GM10847 (cell line): ENCODE measurements around the gene BMP8B.
"Not testable (repeated sequence)": the region's sequence is repeated elsewhere in the genome, so short reads cannot be mapped to it uniquely, and the experiment has no call there.

ENCODE experiments used
- POLR2A ChIP-seq: IDR thresholded peaks from 2 replicates; pipeline ENCODE4 v1.6.1; 2011; ENCODE audit not compliant: insufficient read length; ENCODE audit errors: extremely low read depth

The BMP8B gene

DNA sequence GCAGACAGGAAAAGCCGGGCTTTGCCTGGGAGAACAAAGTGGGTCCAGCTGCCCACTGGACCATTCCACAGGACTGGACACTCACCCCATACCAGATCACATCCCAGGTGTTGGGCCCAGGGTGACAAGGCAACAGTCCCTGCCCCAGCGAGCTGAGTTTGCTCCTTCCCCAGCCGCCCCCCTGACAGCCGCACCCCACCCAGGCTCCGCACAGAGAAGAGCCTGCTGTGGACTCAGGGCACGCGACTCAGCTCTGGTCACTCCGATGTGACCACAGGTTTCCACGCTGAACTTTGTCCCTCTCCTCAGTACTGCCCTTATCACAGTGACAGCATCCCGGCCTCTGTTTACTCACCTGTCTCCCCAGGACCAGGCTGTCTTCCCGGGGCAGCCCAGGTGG lies 1.2 kb downstream of the BMP8B start:
- no peak for TF ChIP-seq POLR2A

DNA sequence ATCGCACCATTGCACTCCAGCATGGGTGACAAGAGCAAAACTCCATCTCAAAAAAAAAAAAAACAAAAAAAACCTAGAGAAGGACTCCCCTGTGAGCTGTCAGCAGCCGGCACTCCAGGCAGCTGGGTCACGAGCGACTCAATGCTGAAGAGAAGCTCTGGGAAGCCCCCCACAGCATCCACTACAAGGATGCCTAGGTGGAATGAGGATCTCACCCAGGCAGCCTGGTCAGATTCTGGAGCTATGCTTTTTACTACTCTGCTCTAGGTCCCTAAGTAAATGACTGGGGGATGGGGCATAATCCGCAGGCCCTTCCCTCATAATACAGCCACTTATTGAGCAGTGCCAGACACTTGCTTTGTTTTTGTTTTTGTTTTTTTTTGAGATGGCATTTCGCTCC lies 6.6 kb downstream of the BMP8B start:
- no peak for TF ChIP-seq POLR2A

DNA sequence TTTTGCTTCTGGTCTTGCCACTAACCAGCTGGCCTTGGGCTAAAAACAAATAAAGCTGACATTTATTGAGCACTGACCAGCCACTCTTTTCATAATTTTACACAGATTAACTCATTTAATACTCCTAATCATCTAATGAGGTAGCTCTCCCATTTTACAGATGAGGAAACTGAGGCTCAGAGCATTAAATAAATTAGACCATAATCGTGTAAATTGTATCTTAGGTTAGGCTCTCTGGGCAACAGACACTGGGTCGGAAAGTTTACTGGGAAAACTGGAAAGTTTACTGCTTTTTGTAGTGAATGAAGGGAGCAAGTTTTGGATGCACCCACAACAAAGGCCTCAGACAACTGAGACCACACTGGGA lies 7.3 kb downstream of the BMP8B start:
- TF ChIP-seq POLR2A, result no peak

DNA sequence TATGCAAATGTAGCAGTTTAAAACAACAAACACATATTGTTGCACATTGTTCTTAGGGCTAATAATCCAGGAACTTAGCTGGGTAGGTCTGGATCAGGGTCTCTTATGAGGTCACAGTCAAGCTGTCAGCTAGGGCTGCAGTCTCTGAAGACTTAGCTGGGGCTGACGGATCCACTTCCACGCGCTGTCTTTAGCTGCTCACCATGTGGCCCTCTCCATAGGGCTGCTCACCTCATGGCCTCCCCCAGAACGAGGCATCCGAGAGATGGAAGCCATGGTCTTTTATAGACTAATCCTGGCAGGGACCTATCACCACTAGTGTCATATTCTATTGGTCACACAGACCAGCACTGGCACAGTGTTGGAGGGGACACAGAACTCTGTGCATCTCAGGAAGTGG lies 8.8 kb downstream of the BMP8B start:
- no peak for TF ChIP-seq POLR2A

DNA sequence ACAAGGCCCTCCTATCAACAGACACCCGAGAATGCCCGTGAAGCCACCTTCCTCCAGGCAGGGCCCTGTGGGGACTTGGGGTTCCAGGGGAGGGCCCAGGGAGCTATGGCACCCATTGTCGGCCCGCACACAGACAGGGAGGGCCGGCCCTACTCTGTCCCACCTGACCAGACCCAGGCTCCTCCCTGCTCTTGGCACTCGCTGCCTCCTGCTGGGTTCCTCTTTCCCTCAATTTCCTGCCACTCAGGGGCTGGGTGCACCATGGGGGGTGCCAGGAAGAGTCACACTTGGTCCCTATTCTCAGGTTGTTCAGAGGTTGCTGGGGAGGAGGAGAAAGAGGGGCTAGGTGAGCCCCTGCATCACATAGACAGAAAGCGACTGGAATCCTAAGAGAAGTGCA lies 9.5 kb downstream of the BMP8B start:
- no peak for TF ChIP-seq POLR2A

DNA sequence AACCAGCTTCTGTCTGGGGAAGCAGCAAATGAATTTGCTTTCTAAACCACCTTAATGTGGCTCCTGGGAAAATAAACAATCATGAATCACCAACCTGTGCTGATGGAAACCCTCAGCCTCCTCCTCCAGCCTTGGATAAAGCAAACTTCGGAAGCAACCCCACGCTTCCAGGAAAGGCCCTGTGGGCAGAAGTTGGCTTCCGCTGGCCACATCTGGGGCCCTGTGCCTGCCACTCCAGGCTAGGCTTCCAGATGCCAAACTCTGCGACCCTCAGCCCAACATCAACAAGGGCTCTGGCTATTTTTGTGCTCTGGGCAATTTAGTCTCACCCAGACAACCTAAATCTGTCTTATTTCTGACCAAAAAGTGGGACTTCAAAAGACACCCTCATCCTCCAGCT lies 11.4 kb downstream of the BMP8B start:
- no peak for TF ChIP-seq POLR2A

DNA sequence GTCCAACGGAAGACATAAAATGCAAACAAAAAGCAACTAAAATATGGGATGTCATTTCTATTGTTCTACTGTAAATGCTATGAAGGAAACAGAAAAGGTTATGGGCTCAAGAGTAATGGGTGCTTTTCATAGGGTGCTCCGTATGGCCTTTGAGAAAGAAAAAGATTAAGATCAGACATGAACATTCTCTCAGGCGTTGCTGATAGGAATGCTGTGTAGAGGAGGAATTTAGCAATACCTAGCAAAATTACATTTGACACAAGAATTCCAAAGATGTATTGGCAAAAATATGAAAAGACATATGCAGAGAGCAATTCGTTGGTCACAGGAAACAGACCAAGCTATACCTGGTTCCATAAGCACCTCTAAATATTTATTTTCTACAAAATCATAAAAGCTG lies 11.8 kb downstream of the BMP8B start:
- no peak for TF ChIP-seq POLR2A

DNA sequence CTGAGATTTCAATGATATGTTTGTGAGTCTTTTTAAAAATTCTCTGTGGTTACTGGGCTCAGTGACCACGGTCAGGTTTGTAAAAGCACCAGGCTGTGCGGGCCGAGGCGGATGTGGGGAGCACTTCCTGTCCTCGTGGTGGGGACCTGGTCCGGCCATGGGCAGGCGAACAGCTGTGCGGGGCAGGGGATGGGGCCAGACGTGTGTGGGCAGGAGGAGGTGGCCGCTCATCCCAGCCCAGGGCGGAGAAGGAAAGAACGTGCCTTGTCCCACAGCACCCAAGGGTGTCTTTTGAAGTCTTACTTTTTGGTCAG lies 12.3 kb downstream of the BMP8B start:
- no peak for TF ChIP-seq POLR2A

DNA sequence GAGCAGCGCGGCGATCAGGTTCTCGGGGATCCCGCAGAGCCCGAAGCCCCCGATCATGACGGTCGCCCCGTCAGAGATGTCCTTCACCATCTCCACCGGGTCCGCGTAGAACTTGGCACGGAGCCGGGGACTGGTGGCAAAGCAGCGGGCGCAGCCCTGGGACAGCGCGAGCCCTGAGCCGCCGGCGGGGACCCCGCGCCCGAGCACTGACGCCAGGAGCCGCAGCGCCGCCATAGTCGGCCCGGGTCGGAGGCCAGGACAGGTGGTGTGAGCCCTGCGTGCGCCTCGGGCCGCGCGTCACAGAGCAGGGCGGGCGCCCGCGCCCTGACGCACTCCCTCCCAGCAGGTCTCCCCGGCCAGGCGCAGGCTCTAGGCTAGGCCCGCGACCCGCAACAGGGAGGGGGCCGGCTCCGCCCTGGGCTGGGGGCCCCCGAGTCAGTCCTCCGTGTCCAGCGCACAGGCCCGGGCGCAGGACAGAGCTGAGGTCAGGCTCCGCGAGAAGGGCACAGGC lies 17.6 kb downstream of the BMP8B start, which contains the start of gene OXCT2:
TSS of gene OXCT2 (minus strand) at position 327 of the 511 bp plus-strand sequence. CDS start at position 234, 93 bp downstream.
- TF ChIP-seq POLR2A, result not testable (repeated sequence)

DNA sequence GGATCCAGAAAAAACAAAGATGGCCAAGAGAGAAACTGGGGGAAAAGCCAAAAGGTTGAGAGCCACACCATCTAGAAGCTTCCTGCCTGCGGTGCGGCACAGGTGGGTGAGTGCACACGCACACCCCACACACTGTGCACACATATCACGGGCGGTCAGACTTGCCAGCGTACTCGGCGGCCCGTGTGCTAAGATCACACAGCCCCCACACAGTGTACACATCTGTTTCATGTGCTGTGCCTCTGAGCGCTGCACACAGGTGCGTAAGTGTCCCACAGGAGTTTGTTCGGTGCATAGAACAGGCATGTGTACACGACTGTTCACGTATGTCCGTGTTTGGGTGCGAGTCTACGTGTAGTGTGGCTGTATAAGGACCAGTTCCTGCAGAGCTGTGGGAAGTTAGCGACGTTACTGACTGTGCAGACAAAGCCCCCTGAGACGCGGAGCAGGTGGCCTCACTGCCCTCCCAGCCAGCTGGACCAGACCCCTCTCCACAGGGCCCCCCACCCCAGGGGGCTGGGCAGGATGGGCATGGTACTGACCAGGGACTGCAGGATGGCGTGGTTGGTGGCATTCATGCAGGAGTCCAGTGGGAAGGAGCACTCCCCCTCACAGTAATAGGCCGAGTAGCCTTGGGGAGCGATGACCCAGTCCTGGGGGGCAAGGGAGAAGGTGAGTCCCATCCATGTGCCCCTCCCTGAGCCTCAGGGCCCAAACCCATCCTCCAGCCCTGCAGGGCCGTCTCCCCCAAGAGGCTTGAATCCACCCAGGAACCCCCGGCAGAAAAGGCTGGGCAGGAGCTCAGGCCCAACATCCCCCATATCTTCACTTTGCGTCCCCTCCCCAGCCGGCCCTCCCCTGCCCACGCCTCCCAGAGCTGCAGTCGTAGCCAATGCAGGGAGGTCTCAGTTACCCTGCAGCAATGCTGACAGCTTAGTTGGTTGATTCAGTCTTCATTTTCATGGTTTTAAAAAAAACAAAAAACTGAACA lies 25.8 kb downstream of the BMP8B start:
- no peak for TF ChIP-seq POLR2A

DNA sequence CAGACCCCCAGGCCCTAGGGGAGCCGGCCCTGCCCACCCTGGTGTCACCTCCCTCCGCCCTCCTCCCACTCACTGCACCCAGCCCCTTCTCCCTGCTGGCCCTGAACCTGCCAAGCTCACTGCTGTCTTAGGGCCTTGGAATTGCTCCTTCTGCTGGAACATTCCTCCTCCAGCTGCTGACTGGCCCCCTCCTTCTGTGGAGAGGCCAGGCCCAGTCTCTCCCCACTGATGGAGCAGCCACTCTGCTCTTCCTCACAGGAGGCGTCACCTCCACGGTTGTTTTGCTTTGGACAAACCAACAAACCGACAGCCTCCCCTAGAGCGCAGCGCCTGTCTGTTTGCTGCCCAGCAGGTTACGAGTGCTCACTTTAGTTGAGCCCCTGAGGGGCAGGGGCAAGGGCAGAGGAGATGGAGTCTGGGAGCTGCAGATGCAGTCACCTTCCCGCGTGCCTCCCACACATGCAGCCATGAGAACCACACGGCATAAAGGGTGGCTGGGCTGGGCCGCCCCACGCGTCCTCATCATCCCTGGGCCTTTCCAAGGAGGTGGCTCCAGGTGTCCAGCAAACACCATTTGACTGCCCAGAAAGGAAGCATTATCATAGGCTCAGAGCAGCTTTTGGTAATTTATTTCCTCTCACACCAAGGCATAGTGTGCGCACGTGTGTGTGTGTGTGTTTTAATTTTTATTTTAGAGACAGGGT lies 27.0 kb downstream of the BMP8B start:
- TF ChIP-seq POLR2A, result no peak

DNA sequence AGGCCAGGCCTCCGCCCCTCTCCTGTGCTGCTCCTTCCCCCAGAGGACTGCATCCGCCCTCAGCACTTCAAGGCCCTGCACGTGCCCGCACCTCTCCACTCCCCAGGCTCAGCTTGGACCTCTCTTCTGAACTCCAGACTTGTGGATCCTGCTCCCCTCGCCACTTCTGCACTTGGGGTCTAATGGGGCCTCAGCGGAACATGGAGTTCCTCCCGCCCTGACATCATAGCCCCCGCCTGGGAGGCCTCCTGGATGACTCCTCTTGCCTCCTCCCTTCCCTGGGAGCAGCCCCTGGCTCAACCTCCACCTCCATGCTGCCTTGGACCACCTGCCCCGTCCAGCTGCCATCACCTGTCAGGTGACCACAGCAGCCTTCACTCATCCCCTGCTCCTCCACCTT lies 27.6 kb downstream of the BMP8B start:
- no peak for TF ChIP-seq POLR2A

DNA sequence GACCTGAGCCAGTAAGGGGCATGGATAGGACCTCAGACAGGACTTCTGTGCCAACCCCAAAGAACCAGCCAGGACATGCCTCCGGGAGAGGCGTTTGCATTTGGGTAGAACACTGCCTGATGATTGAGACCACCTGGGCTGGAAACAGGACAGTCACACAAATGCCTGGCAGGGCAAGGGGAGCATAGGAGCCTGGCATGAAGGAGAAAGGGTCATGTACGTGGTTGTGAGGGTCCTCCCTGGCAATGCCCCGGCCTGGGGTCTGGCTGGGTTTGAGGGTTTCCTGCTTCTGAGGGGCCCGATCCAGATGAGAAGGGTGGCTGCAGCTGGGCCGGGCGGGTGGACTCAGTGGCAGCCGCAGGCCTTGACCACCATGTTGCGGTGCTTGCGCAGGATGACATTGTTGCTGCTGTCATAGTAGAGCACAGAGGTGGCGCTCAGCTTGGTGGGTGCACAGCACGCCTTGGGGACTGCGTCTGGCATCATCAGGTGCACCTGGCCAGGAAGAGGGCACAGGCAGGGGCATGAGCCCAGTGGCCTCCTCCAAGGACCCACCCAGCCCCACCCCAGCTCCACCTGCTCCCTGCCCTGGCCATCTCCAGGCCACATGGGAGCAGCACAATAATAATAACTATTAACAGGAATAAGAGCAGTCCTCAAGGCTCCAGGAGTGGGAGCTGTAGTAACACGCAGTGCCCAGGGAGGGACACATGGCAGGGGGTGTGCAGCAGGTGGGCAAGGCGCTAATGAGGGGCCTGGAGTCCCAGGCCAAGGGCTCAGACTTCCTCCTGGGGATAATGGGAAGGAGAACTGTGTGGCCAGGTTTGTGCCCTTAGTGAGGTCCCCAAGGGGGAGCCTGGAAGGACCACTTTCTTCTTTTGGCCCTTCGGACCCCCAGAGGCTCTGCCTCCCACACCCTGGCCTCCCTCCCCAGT lies 28.3 kb downstream of the BMP8B start:
- TF ChIP-seq POLR2A, result no peak

DNA sequence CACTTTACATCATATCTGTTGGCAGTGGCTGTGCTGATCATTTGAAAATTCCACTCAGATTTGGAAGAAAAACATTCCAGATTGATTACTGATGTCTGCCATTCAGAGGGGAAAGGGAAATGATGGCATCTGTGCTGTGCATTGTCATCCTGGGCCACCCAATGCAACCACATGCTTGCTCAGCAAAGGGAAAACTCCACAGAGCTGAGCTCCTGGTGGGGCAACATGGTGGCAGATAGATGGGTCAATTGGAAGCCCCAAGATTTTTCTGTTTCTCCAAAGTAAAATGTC lies 29.3 kb downstream of the BMP8B start:
- TF ChIP-seq POLR2A, result no peak

DNA sequence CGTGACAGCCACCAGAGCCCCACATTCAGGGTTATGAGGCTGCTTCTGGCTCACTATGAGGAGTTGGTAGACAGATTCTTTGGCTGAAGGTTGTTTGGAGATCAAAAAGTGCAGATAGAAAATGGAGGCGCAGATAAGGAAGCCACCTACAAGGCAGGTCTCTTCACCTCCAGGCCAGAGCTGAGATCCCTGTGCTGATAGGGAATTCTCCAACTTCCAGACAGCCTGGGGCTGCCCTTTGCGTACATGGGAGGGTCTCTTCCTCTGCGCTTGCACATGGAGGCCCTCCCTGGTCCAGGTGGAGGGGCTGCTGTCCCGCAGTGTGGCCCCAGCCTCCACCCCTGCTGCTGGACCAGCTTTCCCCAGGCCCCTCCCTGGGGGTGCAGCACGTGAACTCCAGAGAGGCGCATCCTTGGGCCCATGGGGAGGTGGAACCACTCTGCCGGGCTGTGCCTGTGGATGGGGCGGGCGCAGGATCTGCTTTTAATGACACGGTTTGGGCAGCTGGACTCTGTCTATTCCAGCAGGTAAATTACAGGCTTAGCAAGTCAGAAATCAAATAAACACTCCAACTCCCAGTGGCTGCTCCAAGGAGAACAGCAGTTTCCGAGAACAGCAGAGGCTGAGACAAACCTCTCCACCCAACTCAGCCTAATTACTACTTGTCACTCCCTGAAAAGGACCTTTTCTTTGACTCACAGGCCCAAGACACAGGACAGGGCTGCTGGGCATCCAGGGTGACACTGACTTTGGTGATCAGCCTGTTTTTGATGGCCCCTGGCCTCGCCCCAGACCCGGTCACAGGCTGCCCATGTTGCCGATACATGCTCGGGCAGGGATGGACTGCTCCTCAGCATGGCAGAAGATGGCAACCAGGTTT lies 29.9 kb downstream of the BMP8B start:
- TF ChIP-seq POLR2A, result no peak

DNA sequence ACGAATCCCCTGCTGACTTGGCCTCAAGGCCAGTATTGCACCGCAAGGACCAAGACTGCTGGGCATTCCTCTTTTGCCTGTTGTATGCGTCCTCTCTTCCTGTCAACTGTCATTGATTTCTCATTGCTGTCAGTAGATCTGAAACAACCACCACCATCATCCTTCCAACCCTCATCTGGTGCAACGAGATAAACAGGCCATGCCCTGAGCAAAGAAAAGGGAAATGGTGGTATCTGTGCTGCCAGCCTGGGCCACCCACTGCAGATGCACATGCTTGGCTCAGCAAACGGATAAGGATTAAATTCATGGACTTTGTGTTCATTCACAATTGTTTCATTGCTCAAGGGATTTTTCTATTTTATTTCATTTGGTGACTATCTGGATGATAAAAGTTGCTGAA lies 31.2 kb downstream of the BMP8B start:
- no peak for TF ChIP-seq POLR2A
